NCI-H1436 treated with DMSO at 0.1 percent for 48 hours (cell line): Measurements from ENCODE around the gene ACTA1.
"Not testable (repeated sequence)": the region's sequence is repeated elsewhere in the genome, so short reads cannot be mapped to it uniquely, and the experiment has no call there.

Experiments used
- DNase-seq: peaks from one replicate; lab custom pipeline; 2025; lab: John Stamatoyannopoulos, UW

ACTA1 gene

DNA sequence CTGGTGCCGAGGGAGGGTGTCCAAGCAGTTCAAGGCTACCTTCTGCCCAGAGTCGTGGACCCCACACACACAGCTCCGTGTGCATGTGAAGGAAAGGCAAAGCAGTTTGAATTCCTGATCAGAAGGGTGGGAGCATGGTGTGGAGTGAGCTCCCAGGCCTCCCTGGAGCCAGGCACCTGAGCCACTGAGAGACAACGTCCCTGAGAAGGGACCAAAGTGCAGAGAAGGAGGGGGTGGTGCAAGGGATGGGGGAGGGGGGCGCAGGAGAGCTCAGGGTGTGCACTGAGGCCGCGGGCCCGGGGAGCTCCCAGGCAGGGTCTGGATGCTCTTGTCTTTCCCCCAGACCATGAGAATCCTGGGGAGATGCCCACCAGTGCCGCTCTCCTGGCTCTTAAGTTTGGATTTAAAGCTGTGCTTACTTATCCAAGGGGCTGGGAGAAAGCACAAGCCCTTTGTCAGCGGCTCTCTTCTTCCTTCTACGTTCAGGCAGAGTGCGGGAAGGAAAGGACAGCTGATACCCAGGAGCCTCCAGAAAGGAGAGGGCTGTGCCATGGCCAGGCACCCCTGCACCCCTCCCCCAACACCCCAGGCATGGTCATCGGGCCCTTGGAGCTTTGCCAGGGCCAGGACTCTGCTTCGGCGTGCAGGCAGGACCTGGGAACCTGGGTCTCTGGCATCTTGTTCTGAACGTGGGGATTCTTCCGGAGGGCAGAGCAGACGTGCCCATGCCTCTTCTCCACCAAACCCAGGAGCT lies 24.1 kb downstream of the ACTA1 start:
- no peak for DNase-seq

DNA sequence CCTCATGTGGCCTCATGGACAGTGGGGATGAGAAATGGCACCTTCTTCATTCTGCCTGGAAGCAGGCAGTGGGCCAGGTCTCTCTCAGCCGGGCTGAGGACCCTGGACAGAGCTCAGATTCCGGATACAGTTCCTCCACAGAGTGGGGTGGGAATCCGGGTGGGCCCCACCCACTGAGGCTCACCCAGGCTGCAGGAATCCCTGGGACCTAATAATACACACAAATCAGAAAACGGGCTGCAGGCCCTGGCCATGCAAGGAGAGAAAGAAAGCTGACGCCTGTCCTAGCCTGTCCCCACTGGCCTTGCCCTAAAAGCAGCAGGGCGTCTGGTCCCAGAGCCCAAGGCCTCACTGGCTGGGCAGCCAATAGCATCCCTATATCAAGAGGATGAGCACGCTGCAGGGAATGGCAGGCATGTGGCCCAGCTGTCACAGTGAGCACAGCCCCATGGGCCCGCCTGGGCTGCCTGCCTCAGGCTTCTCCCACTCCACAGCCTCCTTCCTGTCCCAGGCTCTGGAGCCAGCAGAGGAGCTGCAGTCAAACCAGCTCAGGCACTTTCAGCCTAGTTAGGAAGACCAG lies 25.3 kb downstream of the ACTA1 start:
- DNase-seq = no peak

DNA sequence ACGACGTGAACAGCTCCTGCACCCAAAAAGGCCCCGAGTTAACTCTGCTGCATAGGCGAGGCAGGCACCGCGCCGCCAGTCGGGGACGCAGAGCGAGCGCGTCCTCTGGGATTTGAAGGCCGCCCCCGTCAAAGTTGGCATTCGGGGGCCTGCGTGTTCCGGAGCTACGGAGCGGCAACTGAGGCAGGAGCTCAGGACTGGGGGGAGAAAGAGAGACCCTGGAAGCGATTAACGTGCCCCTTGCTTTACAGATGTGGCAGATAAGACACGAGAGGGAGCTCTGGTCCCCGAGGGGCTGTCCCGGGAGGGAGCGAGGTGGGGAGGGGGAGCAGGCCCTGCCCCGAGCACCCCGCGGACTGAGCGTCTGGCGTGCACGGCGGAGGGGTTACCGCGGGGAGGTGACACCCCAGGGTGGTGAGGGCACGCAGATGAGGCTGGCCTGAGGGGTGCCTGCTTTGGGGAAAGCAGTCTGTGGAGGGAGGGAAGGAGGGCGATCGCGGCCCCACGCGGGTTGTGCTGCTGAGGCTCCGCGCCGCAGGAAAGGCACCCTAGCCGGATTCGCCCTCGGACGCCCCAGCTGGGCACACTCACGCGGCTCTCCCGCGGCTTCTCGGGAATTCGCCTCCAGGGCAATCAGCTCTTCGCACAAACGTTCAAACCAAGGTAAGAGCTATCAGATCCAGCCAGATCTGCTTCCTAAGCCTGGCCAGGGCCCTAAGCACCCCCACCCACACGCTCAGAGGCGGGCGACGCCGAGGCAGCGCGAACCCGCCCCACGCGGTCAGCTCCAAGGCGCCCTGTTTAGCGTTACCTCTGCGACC lies 26.5 kb downstream of the ACTA1 start:
- no peak for DNase-seq

DNA sequence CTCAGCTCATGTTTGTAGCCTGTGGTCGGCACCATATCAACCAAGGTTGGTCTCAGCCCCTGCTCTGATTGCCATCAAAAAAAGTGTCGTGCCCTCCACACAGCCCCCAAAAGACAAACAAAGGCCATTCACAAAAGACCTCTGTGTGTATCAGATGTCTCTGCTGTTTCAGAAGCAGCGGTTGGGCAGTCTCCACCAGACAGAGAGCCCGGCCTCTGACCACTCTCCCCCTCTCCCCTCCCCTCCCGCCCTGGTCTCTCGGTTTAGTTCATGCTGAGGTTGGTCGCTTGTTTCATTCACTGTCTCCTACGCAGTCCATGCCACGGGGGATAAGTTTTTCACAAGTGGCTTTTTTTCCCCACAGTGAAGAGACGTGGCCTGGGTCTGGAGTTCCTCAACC lies 27.1 kb downstream of the ACTA1 start:
- no peak for DNase-seq

DNA sequence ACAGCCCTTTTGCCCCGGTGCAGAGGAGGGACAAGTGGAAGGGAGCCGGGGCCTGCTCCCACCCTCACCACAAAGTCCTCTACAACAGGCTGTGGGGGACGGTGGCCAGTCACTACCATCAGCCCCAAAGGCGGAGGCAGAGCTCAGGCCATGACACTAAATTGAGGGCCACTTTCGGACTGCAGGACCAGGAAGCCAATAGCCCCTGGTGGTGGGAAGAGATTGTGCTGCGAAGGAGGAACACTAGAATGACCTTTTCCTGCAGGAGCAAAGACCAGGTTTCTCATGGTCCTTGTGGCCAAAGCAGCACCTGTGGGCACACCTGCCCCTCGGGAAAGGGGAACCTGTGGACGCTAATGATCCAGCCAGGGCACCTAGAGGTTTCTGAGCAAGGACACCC lies 30.3 kb downstream of the ACTA1 start:
- DNase-seq = no peak

DNA sequence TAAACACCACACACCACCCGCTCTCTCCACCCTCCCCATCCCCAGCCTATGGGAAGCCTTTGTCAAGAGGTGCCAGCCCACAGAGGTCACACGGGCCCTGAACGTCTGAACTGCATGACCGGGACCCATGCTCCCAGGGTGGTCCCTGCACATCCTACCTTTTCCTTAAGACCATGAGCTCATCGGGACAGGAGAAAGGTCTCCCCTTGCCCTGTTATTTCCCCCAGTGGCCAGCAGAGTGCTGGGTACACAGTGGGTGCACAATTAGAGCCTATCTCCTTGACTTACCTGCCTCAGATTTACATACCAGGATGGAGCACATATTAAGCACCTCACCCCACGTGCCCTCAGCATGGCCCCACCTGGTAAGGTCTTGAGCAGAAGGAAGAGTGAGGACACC lies 30.9 kb downstream of the ACTA1 start:
- no peak for DNase-seq

DNA sequence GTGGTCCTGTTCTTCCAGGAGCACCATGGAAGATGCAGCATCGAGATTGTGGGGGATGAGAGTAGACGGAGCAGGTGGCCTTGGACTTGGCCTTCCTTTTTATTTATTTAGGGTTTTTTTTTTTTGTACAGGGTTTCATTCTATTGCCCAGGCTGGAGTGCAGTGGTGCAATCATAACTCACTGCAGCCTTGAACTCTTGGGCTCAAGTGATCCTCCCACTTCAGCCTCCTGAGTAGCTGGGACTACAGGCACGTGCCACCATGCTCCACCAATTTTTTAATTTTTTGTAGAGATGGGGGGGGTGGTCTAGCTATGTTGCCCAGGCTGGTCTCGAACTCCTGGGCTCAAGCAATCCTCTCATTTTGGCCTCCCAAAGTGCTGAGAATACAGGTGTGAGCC lies 31.6 kb downstream of the ACTA1 start:
- not testable (repeated sequence) for DNase-seq

DNA sequence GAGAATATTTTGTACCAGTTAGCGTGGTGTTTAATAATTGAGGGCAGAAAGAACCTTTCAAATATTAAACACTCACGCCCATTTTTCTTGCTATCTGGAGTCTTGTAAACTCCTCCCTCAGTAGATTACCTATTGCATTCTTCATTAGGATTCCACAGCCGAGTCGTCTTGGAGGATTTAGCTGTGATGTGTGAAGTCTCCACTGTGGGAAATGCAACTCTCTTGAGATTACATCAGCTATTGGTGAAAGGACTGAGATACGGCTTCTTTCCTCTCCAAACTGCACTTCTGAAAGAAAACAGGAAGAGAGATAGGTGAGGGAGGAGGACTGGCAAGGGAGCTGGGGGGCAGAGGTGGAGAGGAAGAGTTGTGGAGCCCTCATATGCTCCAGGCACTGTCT lies 36.1 kb downstream of the ACTA1 start:
- DNase-seq = no peak

DNA sequence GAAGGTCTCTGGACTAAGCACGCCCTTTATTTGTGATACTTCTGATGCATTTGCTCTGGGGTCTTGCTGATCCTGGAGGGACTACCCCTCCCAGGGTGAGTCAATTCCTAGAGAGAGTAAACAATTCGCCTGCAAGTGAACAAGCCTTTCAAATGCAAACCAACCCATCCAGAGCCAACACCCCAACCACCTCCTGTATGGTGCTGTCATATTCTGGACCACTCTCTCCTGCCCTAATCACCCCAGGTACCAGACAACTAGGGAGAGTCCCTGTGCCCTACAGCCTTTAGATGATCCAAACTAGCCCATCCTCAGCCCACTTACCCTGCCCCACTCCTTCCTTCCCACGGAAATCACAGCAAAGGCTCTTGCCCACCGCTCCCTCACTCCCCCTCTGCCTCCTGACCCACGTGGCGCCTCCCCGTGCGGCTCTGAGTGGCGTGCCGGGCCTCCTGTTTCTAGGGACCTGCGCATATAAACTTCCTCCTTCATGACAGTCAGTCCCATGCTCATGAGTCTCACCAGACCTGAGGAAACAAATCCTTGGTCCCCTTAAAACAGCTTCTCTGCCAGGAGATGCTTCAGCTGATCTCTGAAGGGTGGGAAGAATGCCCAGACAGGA lies 37.2 kb downstream of the ACTA1 start:
- DNase-seq = no peak

DNA sequence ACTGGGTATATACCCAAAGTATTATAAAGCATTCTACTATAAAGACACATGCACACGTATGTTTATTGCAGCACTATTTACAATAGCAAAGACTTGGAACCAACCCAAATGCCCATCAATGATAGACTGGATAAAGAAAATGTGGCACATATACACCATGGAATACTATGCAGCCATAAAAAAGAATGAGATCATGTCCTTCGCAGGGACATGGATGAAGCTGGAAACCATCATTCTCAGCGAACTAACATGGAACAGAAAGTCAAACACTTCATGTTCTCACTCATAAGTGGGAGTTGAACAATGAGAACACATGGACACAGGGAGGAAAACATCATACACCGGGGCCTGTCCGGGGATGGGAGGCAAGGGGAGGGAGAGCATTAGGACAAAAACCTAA lies 39.4 kb downstream of the ACTA1 start:
- not testable (repeated sequence) for DNase-seq

DNA sequence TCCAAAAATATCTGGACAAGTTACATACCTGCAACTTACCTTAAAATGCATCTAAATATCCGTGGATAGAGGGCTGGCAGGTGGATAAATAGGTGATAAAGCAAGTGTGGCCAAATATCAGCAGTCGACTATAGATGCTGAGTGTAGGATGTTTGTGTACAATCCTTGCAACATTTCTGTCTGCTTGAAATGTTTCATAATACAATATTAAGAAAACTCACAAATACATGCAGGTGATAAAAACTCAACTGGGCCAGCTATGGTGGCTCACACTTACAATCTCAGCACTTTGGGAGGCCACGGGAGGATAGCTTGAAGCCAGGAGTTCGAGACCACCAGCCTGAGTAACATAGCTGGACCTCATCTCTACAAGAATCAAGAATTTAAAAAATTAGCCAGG lies 41.0 kb downstream of the ACTA1 start:
- DNase-seq = no peak

DNA sequence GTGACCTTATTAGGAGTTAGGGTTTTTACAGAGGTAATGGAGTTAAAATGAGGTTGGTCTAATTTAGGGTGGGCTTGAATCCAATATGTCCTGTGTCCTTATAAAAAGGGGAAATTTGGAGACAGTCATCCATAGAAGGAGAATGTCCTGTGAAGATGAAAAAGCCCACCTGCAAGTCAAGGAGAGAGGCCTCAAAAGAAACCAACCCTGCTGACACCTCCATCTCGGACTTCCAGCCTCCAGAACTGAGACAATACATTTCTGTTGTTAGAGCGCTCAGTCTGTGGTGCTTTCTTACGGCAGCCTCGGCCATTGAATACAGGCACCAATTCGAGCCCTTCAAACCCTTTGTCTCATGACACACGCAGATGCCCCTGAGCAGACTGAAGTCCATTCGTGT lies 43.8 kb downstream of the ACTA1 start:
- no peak for DNase-seq

DNA sequence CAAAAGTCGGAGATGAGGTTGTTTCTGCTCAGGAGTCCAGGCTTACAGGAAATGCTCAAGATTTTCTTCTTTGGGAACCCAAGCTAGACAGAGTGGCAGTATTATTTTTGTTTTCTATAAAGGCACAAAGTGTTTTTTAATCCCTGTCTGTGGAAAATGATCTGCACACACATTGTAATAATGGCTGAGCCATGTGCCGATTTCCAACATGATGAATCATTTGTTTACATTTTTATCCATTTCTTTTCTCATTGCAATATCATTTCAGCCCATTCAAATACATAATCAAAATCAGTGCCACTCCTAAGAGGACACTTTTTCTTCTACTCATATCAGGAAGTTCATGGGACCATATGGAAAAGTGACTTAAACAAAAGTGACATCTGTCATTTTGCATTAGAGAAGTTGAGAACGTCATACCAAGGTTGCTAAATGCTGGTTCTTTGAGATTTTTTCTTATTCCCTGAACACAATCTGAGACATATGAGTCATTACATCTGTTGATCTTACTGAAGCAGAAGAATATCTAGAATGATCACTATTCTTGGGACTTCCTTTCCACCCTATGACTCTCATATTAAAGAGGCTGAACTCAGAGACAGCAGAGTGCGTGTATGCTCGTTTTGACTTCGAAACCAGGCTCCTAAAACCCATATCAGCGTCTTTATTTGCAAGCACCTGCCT lies 44.9 kb downstream of the ACTA1 start:
- no peak for DNase-seq

DNA sequence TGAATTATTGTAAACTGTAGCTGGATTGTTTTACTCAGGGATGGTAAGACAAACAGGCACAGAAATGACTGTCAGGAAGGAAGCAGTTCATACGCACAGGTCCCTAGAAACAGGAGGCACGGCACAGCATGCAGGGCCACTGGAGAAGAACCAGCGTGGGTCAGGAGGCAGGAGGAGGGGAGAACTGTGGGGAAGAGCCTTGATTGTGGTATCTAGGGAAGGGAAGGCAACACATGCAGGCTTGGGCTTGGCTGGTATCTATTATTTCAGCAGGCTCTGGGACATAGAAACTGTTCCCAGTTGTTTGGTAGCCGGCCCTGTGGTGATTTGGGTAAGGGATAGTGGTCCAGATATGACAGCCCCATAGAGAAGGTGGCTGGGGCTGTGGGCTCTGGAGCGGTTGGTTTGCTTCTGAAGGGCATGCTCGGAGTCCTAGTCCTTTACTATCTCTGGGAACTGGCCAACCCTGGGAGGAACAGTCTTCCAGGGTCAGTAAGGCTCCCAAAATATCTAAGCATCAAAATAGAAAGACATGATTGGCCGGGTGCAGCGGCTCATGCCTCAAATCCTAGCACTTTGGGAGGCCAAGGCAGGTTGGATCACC lies 47.9 kb downstream of the ACTA1 start:
- no peak for DNase-seq

DNA sequence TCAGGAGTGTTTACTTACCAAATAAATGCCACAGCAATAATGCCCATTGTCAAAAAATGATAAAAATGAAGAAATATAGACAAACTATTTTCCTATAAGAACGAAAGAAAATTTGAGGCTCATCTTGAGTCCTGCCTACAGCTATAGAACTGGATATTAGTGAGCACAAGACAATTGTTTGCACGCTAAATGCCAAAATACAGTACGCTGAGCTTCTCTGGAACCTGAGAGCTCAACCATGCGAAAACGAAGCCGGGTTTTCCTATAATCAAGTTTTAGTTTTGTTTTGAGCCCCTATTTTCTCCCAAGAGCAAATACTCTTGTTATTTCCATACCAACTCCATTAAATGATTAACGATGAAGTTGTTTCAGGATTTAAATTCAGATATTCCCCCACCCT lies 49.1 kb downstream of the ACTA1 start:
- no peak for DNase-seq

DNA sequence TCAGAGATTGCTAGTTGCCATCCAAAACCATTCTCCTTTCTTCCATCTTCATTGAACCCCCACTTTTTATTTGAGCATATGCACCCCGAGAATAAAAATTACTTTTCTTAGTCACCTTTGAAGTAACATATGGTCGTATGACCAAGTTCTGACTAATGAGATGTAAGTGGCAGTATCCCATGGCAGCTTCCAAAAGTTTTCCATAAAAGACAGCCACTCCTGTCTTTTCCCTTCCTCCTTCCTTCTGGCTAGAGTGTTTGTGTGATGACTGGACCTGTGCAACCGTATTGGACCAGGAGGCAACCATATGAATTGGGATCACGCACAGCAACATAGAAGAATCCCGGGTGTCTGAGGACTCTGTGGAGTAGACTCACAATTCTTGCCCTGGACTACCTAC lies 49.9 kb downstream of the ACTA1 start:
- DNase-seq = no peak

DNA sequence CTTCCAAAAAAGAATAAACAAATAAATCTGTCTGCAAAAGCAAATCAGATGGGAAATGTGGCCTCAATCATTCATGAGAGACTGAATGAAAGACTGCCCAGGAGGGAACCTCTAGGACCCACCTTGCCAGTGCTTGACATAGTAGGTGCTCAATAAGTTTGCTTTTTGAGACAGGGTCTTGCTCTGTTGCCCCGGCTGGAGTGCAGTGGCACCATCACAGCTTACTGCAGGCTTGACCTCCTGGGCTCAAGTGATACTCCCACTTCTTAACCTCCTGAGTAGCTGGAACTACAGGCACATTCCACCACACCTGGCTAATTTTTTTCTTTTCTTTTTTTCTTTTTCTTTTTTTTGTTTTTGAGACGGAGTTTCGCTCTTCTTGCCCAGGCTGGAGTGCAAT lies 50.7 kb downstream of the ACTA1 start:
- DNase-seq = no peak
